ENCODE data around the gene ZNF555.
"Not testable (repeated sequence)": the region's sequence is repeated elsewhere in the genome, so short reads cannot be mapped to it uniquely, and the experiment has no call there.

The ZNF555 gene

DNA sequence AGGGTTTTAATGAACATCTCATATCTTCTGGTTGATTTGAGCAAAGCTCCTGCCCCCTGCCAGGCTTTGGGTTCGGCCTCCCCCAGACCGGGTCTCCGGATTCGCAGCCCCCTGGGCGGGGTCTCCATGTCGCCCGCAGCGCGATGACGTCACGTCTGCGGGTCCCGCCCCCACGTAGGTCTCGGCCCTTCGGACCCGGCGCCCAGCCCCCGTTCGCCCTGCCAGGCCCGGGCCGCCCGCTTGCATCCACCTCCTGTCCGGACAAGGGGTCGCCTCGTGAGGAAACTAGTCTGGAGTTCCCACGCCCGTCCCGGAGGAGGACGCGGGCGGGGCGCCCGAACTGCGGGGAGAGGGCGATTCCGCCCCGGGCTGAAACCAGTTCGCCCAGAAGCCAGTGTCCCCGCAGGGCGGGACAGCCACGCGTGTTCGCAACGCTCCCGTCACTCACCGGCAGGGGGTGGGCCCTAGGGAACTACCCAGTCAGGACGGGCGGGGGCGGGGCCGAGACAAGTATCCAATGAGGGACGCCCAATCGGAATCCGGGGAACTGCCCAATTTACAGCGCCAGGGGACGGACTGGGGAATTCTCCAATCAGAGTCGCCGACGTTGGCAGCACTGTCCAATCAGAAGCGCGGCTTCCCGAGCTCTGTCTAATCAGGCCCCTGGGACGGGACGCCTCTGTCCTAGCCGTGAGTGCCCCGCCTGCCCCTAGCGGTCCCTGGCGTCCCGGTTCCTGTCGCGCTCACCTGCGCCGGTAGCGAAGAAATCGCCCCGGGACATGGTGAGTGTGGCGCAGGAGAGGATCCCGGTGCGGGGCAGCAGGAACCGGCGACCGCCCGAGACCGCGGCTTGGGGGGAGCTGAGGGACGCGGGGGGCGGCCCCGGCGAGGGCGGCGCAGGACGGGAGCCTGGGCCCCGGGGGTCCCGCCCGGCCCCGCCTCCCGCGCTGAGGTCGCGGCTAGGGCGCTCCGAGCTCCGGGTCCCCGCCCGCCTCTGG lies at the start of gene ZNF555:
TSS of gene ZNF555 (plus strand) at position 682 of the 998 bp plus-strand sequence. CDS start at position 780, 98 bp downstream.
- in situ Hi-C loops (cut with MboI; ENCODE audit: low sequenced_read_pairs) = no loop called here

DNA sequence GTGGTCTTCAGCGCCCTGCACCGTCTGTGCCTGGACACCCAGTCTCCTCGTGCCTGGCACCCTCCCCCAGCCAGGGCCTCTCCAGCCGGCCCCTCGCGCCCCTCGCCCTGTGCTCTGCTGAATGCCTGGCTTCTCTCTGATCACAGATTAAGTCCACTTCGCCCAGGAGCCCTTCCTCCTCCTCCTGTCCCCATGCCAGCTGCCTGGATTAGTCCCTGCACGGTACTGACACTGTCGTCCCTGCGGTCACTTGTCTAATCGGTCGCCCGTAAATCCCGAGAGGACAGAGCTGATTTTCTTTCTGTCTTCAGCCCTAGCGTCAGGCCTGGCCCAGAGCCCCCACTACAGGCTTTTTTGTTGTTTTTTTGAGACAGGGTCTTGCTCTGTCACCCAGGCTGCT lies 49.4 kb upstream of the ZNF555 start:
- in situ Hi-C loops (cut with MboI; ENCODE audit: low sequenced_read_pairs) = no loop called here

DNA sequence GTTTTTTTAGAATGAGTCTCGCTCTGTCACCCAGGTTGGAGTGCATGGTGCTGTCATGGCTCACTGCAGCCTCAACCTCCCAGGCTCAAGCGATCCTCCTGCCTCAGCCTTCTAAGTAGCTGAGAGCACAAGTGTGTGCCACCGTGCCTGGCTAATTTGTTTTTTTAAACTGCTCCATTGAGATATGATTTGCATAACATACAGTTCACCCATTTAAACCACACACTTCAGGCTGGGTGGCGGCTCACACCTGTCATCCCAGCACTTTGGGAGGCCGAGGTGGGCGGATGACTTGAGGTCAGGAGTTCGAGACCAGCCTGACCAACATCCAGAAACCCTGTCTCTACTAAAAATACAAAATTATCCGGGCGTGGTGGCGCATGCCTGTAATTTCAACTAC lies 48.6 kb upstream of the ZNF555 start:
- in situ Hi-C loops (cut with MboI; ENCODE audit: low sequenced_read_pairs) = not testable (repeated sequence)

DNA sequence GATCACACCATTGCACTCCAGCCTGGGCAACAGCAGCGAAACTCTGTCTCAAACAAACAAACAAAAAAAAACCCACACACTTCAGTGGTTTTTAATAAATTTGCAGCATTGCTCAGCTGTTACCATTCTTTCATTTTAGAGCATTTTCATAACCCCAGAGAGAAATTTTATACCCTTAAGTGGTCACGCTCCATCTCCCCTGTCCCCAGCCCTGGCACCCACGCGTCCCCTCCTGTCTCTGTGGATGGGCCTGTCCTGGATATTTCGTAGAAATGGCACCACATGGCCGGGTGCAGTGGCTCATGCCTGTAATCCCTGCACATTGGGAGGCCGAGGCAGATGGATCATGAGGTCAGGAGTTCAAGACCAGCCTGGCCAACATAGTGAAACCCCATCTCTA lies 48.1 kb upstream of the ZNF555 start:
- in situ Hi-C loops (cut with MboI; ENCODE audit: low sequenced_read_pairs) = no loop called here

GRCh38 chr19:2793577-2793976 lies 47.7 kb upstream of the ZNF555 start:
- in situ Hi-C loops (cut with MboI; ENCODE audit: low sequenced_read_pairs) = no loop called here

DNA sequence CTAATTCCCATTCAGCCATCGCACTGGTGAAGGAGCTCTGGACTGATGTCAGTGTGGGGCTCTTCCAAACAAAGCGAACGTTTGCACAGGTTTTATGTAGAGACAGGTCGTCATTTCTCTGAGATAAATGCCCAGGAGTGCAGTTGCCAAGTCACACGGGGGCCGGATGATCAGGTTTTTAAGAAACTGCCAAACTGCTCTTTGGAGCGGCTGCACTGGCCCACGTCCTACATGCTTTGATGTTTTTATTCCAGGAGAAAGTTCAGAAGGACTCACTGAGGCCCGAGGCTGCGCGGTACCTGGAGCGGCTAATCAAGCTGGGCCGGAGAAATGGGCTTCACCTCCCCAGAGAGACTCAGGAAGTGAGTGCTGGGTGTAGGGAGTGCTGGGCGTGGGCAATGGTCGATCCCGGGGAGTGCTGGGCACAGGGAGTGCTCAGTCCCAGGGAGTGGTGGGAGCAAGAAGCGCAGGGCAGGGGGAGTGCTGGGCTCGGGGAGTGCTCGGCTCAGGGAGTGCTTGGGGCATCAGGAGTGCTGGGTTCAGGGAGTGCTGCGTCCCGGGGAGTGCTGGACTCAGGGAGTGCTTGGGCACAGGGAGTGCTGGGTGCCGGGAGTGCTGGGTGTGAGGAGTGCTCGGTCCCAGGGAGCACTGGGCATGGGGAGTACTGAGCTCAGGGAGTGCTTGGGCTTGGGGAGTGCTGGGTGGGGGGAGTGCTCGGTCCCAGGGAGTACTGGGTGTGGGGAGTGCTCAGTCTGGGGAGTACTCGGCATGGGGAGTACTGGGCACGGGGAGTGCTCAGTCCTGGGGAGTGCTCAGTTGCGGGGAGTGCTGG lies 45.2 kb upstream of the ZNF555 start:
- in situ Hi-C loops (cut with MboI; ENCODE audit: low sequenced_read_pairs) = no loop called here

DNA sequence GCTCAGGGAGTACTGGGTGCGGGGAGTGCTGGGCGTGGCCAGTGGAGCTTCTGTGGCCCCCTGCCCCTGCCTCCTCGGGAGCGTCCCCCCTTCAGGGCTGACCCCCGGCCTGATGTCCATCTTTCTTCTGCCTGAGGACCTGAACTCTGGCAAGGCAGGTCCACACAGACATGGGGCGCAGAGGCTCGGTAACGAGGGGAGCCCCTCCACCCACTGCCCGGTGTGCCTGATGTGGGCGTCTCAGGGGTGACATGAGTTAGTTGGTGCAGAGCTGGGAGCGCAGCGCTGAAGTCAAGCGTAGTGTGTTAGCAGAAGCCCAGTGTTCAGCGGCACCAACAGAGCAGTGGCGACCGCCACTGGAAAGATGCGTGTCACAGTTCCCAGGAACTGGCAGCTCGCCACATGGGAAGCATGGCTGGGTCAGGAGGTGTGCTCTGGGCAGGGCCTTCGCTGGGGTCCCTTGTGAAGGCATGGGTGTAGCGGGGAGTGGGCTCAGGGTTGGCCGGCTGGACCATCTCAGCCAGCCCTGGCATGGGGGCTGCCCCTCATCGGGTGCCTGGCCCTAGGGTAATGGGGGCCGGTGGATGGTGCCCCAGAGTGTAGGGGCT lies 44.5 kb upstream of the ZNF555 start:
- in situ Hi-C loops (cut with MboI; ENCODE audit: low sequenced_read_pairs) = no loop called here

GRCh38 chr19:2797280-2797679 lies 44.0 kb upstream of the ZNF555 start:
- in situ Hi-C loops (cut with MboI; ENCODE audit: low sequenced_read_pairs) = no loop called here

DNA sequence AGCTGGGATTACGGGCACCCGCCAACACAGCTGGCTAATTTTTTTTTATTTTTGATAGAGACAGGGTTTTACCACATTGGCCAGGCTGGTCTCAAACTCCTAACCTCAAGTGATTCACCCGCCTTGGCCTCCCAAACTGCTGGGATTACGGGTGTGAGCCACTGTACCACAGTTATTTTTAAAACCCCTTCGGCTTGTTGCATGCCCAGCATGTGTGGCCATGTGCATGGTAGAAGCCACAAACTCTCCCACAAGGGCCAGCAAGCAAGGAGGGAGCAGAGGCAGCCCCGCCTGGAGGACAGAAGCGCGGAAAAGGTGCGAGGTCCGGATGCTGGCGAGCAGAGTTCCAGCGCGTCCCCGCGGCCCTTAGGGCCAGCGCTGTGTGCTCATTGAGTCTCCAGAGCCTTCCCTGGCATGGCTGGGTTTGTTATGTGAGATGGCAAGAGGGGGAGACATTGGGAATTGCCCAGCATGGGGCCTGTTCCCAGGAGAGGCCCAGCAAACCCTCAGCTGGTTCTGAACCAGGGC lies 43.1 kb upstream of the ZNF555 start:
- in situ Hi-C loops (cut with MboI; ENCODE audit: low sequenced_read_pairs) = no loop called here

- in situ Hi-C loops (cut with MboI; ENCODE audit: low sequenced_read_pairs) = no loop called here
Observed at GRCh38 chr19:2798733-2799132, 42.5 kb upstream of the ZNF555 start.

GRCh38 chr19:2799273-2800020 lies 41.8 kb upstream of the ZNF555 start:
- in situ Hi-C loops (cut with MboI; ENCODE audit: low sequenced_read_pairs) = no loop called here

DNA sequence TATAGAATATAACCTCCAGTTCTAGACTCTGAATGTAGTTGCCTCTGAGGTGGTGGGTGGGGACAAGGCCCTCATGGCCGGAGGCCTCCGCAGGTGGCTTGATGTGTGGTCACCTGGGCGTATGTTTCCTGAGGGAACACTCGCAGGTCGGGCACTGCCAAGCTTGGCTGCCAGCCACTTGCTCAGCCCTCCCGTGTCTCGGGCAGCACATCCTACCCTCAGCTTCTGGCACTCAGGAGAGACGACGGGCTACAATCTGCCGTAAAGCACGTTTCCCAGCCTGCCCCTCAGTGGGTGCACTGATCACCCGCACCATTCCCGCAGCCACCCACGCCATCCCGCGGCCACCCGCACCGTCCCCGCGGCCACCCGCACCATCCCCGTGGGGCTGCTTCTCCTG lies 40.8 kb upstream of the ZNF555 start:
- in situ Hi-C loops (cut with MboI; ENCODE audit: low sequenced_read_pairs) = no loop called here

DNA sequence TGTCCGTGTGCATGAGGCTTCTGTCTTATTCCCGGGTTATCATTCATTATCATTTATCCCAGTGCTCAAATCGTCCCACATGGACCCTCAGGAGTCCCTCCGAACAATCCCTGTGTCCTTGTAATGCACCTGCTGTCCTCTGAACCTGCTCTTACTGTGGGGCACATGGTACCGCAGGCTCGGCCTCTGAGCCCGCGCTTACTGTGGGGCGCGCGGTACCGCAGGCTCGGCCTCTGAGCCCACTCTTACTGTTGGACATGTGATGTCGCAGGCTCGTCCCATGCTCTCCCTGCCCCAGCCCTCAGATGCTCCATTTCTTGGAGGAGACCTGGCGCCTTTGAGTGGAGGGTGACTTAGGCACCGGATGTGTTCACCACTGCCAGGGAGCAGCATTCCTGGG lies 38.4 kb upstream of the ZNF555 start:
- in situ Hi-C loops (cut with MboI; ENCODE audit: low sequenced_read_pairs) = no loop called here

DNA sequence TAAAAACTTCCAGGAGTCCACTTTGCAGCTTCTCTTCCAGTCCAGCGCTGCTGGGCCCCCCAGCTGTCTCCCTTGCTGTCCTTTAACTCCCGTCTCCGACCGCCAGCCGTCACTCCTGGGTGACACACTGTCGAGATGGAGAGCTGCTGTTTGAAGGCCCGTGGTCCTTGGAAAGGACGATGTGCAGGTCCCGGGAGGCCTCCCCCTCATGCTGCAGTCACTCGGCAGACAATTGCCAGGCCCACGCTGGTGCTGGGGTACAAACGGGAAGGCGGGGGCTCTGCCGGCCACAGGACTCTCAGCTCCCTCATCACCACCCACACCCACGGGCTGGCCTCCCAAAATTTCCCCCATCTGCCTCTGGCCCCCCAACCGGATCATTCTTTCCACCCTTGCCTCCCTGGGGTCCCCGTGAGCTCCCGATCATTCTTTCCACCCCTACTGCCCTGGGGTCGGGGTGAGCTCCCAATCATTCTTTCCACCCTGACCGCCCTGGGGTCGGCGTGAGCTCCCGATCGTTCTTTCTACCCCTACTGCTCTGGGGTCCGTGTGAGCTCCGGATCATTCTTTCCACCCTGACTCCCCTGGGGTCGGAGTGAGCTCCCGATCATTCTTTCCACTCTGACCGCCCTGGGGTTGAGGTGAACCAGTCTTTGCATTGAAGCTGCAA lies 37.7 kb upstream of the ZNF555 start:
- in situ Hi-C loops (cut with MboI; ENCODE audit: low sequenced_read_pairs) = no loop called here

DNA sequence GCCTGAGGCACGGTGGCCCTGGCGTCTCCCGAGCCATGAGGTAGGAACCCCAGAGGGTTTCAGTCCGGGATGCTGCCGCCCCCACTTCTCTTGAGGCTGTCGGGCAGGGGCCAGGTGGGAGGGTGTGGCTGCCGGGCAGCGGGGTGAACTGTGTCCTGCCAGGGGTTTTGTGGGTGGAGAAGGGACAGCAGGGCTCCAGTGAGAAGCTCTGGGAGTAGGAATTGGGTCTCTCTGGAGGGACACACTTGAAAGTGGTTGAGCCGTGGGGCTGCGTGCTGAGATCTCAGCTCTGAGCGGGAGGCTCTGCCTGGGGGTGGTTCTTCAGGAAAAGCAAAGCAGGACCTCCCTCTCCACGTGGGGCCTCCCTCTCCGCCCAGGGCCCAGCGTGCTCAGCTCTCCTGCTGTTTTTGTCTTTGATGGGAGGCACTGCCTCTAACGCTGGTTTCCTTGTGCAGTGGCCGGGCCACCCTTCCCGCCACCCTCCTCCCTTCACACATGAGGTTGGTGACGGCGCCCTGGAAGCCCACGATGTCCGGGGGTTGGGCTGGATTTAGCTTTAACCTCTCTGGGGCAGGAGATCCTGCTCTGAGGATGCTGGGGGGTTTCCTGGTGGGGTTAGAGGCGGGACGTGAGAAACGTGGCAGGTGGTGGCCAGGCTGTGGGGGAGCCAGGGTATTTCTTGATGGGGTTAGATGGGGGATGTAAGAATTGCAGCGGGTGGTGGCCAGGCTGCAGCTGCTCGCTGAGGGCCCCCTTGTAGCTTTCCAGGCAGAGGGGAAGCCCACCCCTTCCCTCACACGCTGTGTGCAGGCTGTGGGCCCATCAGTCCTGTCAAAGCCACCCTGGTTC lies 36.9 kb upstream of the ZNF555 start:
- in situ Hi-C loops (cut with MboI; ENCODE audit: low sequenced_read_pairs) = no loop called here

- in situ Hi-C loops (cut with MboI; ENCODE audit: low sequenced_read_pairs) = no loop called here
Observed at GRCh38 chr19:2805261-2805900, 35.9 kb upstream of the ZNF555 start.

DNA sequence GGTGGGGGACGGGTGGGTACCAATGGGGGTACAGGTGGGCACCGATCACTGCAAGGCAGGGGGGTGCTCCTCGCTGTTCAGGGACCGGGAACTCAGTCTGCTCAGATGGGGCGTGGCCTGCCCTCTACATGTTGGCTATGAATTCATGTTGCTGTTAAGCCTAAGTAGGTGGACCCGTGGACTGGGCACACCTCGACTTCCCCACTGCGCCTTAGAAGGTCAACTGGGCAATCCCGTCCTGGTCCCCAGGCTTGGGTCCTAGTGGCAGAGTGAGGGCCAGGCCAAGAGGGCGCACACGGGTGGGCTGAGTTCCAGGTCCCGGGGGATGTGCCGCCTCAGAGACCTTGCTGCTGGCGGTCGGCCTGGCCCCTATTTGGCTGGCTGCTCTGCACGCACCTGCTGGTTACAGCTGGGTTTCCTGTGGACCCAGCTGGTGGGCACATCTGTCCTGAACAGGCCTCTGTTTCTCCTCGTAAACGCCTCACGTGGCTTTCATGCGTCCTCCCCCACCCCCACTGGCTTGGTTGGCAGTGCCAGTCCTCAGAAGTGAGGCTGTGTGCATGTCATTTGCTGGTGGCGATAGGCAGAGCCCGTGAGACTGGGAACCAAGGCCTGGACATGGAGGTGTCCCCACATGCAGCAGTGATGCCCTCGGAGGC lies 35.2 kb upstream of the ZNF555 start:
- in situ Hi-C loops (cut with MboI; ENCODE audit: low sequenced_read_pairs) = no loop called here

All from hTERT RPE-1 (cell line).